Activated T-cell treated with anti-CD3 and anti-CD28 coated beads, Interleukin-2, amount 50 U/mL, for 72 hours (primary cell): ENCODE data around the gene CADM1. TPM values are rescaled to one million over a fixed set of nuclear protein-coding genes. Genes with fewer than 3 reads are reported as not detected.

Source experiments
- ATAC-seq, 2 donors: fragments of 150-1000 bp; cut with Tn5 transposase; replicated peaks in 1 of 2; 2 replicates each; pipeline ENCODE4 v1.10.0; 2021; ENCODE audit warnings: moderate library complexity in 2 of 2, mild to moderate bottlenecking in 1 of 2
- DNase-seq, 2 donors: peaks; one replicate each; pipeline ENCODE4 v3.0.0; 2021 to 2022; ENCODE audit warnings: mixed read lengths in 1 of 2
- H3K27ac Mint-ChIP-seq: one replicate; pipeline ENCODE4 v1.8.0; 2022; ENCODE audit warnings: mild to moderate bottlenecking, moderate library complexity, mixed read lengths
- H3K27me3 Mint-ChIP-seq: one replicate; pipeline ENCODE4 v1.8.0; 2022; ENCODE audit warnings: low read depth, mixed read lengths
- H3K36me3 Mint-ChIP-seq, 2 donors: one replicate each; pipeline ENCODE4 v1.8.0; 2022; ENCODE audit warnings: mixed read lengths in 2 of 2, mild to moderate bottlenecking in 1 of 2; ENCODE audit not compliant: insufficient read depth in 2 of 2
- H3K4me1 Mint-ChIP-seq: one replicate; pipeline ENCODE4 v1.8.0; 2022; ENCODE audit warnings: low read depth, mixed read lengths
- H3K4me3 Mint-ChIP-seq, 2 donors: one replicate each; pipeline ENCODE4 v1.8.0; 2022; ENCODE audit warnings: mild to moderate bottlenecking in 2 of 2, mixed read lengths in 2 of 2, moderate library complexity in 2 of 2
- H3K9me3 Mint-ChIP-seq, 2 donors: one replicate each; pipeline ENCODE4 v1.8.0; 2022; ENCODE audit warnings: mixed read lengths in 2 of 2
- total RNA-seq, 2 donors: library from RNA; stranded (reverse); gene quantifications; one replicate each; pipeline ENCODE4 v1.2.3, GENCODE V29; 2022

Gene CADM1
- total RNA-seq, 2 donors from 2014 or later: 1.7 to 2.1 TPM

DNA sequence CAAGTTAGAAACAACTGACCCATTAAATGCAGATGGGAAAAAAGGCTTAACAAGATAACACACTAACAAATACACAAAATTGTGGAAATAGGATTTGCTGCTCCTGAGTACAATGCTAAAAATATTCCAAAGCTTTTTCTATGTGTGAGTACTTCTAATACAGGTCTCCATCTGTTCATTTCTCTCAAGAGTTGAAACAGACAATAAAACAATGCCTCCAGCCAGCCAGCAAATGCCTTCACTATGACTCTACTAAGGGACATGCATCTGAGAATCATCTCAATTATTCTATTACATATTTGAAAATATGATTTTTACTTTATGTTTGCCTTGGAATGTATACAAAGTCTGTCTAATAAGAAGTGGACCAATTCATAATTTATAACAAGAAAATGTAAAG, 119.0 kb downstream of the CADM1 start:
- peaks cover 28% of the 10 kb centered on the region for H3K27me3 Mint-ChIP-seq
- H3K27ac Mint-ChIP-seq: no peak overlapping the region
- H3K4me1 Mint-ChIP-seq: no peaks in the 10 kb centered on the region
- H3K36me3 Mint-ChIP-seq: no peaks in the 10 kb centered on the region
- H3K9me3 Mint-ChIP-seq: no peaks in the 10 kb centered on the region
- no peak overlapping the region for H3K4me3 Mint-ChIP-seq
- ATAC-seq (no peak), DNase-seq (no peak)

DNA sequence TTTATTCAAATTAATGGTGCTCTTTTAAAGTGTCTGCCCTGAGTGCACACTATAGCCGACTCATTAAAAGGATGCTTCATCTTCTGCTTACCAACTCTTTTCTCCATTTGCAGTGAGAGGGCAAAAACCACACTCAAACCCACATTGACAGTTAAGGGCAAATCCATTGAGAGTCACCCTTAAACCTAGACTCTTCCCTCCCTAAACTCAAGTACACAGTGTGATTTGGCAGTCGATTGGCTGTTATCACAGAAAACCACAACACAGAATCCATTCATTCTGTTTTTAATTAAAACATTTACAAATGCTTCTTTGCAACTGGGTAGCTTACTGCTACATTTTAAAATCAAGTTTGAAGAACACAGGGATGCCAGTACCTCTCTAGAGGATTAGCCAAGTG, 120.0 kb downstream of the CADM1 start:
- DNase-seq: no peak
- Mint-ChIP-seq H3K4me1 (no peaks in the 10 kb centered on the region), H3K27me3 (peaks cover 28% of the 10 kb centered on the region)

DNA sequence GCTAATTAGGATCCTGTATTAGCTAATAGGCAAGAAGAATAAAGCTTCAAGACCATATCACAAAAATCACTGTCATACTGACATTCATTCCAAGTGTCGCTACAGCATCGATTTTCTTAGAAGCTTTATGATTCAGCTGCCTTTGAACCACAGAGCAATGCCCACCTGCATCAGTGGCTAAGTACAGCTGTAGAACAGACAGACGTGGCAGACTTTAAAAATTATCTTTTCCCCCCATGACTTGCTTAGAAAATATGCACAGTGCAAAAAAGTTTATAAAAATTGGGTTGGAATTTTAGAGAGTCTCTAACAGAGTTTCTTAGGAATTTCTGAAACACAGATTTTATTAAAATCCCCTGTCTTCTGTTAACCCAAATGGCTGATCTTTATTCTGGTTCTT, 120.8 kb downstream of the CADM1 start:
- DNase-seq: no peak
- no peak for ATAC-seq
- Mint-ChIP-seq H3K27me3 (peaks cover 20% of the 10 kb centered on the region), H3K4me3 (no peak overlapping the region), H3K4me1 (no peaks in the 10 kb centered on the region), H3K27ac (no peak overlapping the region), H3K9me3 (no peaks in the 10 kb centered on the region), H3K36me3 (no peaks in the 10 kb centered on the region)

More for the DNA sequence above, 120.0 kb downstream of the CADM1 start:
- H3K36me3 Mint-ChIP-seq: no peaks in the 10 kb centered on the region
- H3K9me3 Mint-ChIP-seq: no peaks in the 10 kb centered on the region
- no peak overlapping the region for H3K4me3 Mint-ChIP-seq
- H3K27ac Mint-ChIP-seq: no peak overlapping the region
- ATAC-seq: no peak

DNA sequence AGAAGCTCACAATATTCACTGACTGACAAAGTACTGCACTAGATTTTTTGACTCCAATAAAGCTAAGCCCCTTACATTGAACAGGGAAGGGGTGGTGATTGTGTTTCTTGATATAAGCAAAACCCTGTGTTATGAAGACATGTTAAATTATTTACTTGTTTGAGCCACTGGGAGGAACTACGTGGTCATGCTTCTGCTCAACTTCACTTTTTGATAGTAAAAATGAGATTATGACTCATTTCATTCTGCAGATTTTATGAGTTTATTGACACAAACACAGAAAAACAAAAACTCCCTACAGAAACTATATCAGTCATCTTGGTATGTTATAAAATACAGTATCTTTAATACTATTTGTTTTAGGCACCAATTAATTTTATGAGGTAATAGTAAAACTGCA, 124.7 kb downstream of the CADM1 start:
- Mint-ChIP-seq H3K27ac (no peak overlapping the region), H3K4me3 (no peak overlapping the region), H3K4me1 (no peaks in the 10 kb centered on the region), H3K27me3 (peaks cover 10% of the 10 kb centered on the region), H3K9me3 (no peaks in the 10 kb centered on the region), H3K36me3 (no peaks in the 10 kb centered on the region)
- ATAC-seq (peak; percentile 53 to 80), DNase-seq (peak in 1 of 2 donors; percentile 1)

DNA sequence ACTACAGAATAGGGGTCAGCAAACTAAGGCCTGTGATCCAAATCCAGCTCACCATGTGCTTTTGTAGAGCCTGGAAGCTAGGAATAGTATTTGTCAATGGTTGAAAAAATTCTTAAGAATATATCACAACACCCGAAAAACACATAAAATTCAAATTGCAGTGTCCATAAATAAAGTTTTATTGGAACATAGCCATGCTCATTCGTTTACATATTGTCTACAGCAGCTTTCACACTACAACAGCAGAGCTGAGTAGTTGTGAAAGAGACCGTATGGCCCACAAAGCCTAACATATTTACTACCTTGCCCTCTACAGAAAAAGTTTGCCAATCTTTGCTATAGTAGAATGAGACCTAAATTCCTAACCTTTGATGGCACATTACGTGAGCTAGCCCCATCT, 125.7 kb downstream of the CADM1 start:
- Mint-ChIP-seq H3K9me3 (no peaks in the 10 kb centered on the region), H3K36me3 (no peaks in the 10 kb centered on the region), H3K4me3 (no peak overlapping the region), H3K27ac (no peak overlapping the region), H3K4me1 (no peaks in the 10 kb centered on the region), H3K27me3 (peaks cover 10% of the 10 kb centered on the region)
- DNase-seq (no peak), ATAC-seq (no peak)

DNA sequence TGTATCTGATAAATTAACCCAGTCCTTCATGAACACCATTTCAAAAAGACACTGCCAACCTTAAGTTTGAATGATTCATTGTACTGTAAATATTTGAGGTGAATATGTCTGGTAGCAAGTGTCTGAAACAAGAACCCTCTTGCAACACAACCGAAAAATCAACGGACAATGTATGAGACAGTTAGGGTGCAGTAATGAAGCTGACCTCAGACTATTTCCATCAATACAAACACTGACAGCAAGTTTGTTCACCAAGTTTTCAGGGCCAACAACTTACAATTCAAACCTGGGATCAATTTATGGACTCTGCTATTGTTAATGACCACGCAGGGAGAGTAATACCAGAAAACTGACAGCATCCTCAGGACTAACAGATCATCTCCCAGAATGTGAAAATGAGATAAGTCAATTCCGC, 126.3 kb downstream of the CADM1 start:
- H3K36me3 Mint-ChIP-seq: no peaks in the 10 kb centered on the region
- DNase-seq: no peak
- H3K27me3 Mint-ChIP-seq: peaks cover 10% of the 10 kb centered on the region
- H3K4me3 Mint-ChIP-seq: no peak overlapping the region
- ATAC-seq: no peak
- no peaks in the 10 kb centered on the region for H3K4me1 Mint-ChIP-seq
- no peaks in the 10 kb centered on the region for H3K9me3 Mint-ChIP-seq
- H3K27ac Mint-ChIP-seq: no peak overlapping the region

DNA sequence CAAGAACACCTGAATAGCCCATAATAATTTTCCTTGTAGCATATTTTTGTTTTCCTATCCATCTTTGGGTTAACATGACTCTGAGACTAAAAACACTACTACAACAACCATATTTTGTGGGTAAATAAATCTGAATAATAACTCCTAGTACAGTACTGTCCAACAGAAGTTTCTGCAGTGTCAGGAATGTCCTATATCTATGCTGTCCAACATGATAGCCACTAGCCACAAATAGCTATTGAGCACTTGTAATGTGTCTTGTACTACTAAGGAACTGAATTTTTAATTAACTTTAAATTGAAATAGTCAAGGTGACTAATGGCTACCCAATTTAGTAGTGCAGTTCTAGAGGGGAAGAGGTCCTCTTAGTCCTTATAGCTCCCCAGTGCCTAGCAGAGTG, 135.6 kb downstream of the CADM1 start:
- H3K36me3 Mint-ChIP-seq: no peaks in the 10 kb centered on the region
- peaks cover 0 to 2% of the 10 kb centered on the region in 2 donors for H3K9me3 Mint-ChIP-seq
- ATAC-seq (no peak), DNase-seq (no peak)
- H3K27me3 Mint-ChIP-seq: no peaks in the 10 kb centered on the region
- H3K4me1 Mint-ChIP-seq: no peaks in the 10 kb centered on the region
- no peak overlapping the region for H3K27ac Mint-ChIP-seq
- no peak overlapping the region for H3K4me3 Mint-ChIP-seq

DNA sequence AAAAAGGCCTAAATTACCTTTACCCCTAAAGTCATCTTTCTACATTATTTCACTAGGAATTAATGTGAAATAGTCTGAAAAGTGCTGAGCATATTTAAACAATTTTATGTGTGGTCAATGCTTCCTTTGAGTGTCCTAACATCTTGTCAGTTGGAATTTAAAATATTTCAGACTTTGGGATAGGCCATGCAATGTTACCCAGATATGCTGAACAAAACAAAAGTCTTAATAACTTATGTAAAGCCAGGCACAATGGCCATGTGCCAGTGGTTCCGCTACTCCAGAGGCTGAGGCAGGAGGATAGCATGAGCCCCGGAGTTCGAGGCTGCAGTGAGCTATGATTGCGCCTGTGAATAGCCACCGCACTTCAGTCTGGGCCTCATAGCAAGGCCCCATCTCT, 137.4 kb downstream of the CADM1 start:
- H3K27ac Mint-ChIP-seq: no peak overlapping the region
- H3K4me3 Mint-ChIP-seq: no peak overlapping the region
- H3K9me3 Mint-ChIP-seq: peaks cover 0 to 2% of the 10 kb centered on the region in 2 donors
- H3K4me1 Mint-ChIP-seq: no peaks in the 10 kb centered on the region
- no peaks in the 10 kb centered on the region for H3K27me3 Mint-ChIP-seq
- H3K36me3 Mint-ChIP-seq: no peaks in the 10 kb centered on the region
- DNase-seq (no peak), ATAC-seq (no peak)

DNA sequence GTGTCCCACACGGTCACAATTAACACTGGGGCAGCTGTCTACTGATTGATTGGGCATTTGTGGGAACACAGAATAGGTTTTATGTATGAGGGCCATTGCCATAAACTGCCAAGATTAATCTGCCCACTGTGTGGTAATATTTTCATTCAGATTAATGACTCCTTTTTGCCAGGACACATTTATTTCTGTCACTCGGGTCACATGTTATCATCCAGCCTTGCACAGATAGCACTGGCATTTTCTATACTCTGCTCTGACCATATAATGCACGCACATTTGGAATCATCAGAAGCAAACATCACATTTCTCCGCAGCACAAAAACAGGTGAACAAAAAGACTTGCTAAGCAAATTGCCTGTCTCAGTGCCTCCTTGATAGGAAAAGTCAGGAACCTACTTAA, 138.3 kb downstream of the CADM1 start:
- Mint-ChIP-seq H3K36me3 (no peaks in the 10 kb centered on the region), H3K9me3 (no peaks in the 10 kb centered on the region), H3K27me3 (no peaks in the 10 kb centered on the region), H3K4me3 (no peak overlapping the region), H3K4me1 (no peaks in the 10 kb centered on the region), H3K27ac (no peak overlapping the region)
- DNase-seq: no peak
- no peak for ATAC-seq

DNA sequence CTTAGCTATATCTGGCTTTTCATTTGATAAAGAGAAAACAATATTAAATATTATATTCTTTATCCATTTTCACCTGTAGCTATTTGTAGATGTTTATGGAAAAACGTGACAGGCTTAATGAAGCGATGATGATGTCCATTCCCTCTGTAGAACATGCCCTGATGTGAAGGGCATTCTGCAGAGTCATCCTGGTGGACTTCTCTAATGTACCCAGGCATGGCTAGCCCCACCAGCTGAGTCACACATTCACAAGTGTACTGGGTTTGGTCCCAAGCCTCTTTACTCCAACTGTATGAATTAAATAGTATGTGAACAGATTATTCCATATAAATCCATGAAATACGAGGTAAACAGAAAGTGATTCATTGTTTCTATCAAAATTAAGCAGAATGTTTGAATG, 139.3 kb downstream of the CADM1 start:
- no peaks in the 10 kb centered on the region for H3K9me3 Mint-ChIP-seq
- DNase-seq (no peak), ATAC-seq (no peak)
- H3K36me3 Mint-ChIP-seq: no peaks in the 10 kb centered on the region
- H3K27ac Mint-ChIP-seq: no peak overlapping the region
- H3K4me1 Mint-ChIP-seq: no peaks in the 10 kb centered on the region
- no peak overlapping the region for H3K4me3 Mint-ChIP-seq
- H3K27me3 Mint-ChIP-seq: no peaks in the 10 kb centered on the region

DNA sequence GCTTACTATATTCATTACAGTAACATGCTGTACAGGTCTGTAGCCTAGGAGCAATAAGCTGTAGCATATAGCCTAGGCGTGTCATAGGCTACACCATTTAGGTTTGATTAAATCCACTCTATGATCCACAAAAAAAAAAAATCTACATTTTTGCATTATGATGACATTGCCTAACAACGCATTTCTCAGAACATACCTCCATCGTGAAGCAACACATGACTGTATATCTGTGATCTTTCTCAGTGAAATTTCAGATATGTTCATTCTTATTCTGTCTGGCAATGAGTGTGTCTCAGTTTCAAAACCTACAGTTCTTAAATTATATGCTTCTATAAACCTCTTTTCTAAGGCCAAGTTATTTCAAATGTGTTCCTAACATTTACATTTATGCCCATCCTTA, 140.3 kb downstream of the CADM1 start:
- peak in 1 of 2 donors; percentile 32 for ATAC-seq
- H3K4me3 Mint-ChIP-seq: no peak overlapping the region
- no peaks in the 10 kb centered on the region for H3K36me3 Mint-ChIP-seq
- H3K9me3 Mint-ChIP-seq: no peaks in the 10 kb centered on the region
- DNase-seq: no peak
- H3K27me3 Mint-ChIP-seq: no peaks in the 10 kb centered on the region
- no peaks in the 10 kb centered on the region for H3K4me1 Mint-ChIP-seq
- H3K27ac Mint-ChIP-seq: no peak overlapping the region

DNA sequence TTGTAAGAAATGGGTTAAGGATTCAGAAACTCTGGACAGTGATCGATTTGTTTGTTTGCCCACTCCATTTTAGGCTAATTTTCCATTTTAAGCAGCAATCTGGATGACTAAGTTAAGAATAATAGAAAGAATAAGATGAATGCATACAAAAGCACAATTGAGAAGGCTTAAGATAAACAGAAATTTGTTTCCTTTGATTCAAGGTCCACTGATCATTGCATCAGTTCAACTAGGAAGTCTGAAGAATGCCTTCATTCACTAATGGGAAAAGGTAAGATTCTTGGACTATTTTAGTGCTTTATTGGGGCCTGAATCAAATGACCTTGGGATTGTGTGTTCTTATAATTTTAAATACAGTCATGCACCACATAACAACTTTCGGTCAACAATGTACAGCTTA, 140.8 kb downstream of the CADM1 start:
- no peak for ATAC-seq
- no peak for DNase-seq
- Mint-ChIP-seq H3K9me3 (no peaks in the 10 kb centered on the region), H3K4me1 (no peaks in the 10 kb centered on the region), H3K36me3 (no peaks in the 10 kb centered on the region), H3K27me3 (no peaks in the 10 kb centered on the region), H3K27ac (no peak overlapping the region), H3K4me3 (no peak overlapping the region)

DNA sequence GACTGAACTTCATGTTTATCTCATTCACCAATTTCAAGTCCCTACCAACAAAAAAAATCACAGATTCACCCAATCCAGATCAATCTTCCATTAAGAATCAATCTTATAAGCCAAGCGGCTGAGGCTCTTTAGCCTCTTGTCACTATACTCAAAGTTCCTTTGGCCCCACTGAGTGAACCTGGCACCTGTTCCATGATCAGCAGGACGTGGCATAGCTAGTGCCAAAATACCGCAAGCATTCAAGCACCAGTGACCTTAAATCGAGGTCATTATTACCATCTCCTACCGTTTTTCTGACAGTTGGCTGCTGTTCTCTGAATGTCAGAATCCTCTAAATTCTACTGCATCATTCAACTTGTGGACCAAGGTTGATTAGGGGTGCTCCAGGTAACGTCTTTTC, 141.2 kb downstream of the CADM1 start:
- ATAC-seq: no peak
- no peaks in the 10 kb centered on the region for H3K27me3 Mint-ChIP-seq

DNA sequence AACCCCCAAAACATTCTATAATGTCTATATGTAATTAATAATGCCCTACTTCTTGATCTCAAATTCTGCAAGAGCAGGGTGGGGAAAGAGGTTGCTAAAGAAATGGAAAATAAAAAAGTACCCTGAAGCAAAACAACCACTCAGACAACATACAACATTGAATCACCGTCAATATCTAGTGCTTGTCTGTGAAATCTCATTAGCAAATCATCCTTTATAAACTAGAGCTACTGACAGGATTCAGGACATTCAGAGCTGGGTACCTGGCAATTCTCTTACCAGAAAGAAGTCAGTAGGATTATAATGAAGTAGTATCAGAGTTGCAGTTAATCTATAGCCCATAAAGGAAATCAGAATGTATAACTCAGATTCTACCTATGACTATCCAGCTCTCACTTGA, 143.2 kb downstream of the CADM1 start:
- ATAC-seq (no peak), DNase-seq (no peak)
- H3K27ac Mint-ChIP-seq: no peak overlapping the region
- H3K36me3 Mint-ChIP-seq: no peaks in the 10 kb centered on the region
- no peaks in the 10 kb centered on the region for H3K9me3 Mint-ChIP-seq
- H3K4me1 Mint-ChIP-seq: no peaks in the 10 kb centered on the region
- no peaks in the 10 kb centered on the region for H3K27me3 Mint-ChIP-seq
- no peak overlapping the region for H3K4me3 Mint-ChIP-seq

More for the DNA sequence above, 141.2 kb downstream of the CADM1 start:
- no peak for DNase-seq
- H3K9me3 Mint-ChIP-seq: no peaks in the 10 kb centered on the region
- no peak overlapping the region for H3K27ac Mint-ChIP-seq
- H3K4me3 Mint-ChIP-seq: no peak overlapping the region
- no peaks in the 10 kb centered on the region for H3K36me3 Mint-ChIP-seq
- H3K4me1 Mint-ChIP-seq: no peaks in the 10 kb centered on the region
